Measurements from ENCODE around the gene NDST4.

The NDST4 gene

DNA sequence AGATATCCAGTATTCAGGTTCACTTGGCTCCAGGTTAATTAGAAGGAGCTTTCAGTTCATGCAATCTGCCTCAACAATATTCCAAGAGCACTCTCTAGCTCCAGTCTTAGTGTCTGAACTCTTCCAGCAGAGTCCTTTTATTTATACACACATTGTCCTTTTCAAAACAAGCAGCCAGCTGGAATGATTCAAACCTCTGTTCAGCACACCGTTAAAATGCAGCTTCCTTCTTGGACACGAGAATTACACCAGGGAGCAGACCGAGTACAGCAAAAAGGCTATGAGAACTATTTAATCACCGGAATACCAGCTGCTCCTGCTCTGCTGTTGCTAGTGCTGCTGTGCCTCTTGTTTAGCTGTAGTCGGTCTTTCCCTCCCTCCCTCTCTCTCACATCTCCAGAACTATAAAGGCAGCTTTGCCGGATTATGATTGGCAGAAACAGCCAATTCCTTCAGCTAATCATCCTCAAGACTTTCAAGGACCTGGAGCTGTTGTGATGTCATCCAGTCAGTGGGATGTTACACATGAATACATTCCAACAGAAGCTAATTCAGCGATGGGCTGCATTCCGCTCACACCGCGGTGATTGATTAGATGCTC, at the start of gene NDST4:
NDST4 (minus strand) TSS at position 115 of the 601 bp plus-strand sequence. CDS start 36,584 bp downstream, outside the sequence.
- TF ChIP-seq ZBTB7A (IDR thresholded peaks at IDR 0.05; ENCODE audit: low read depth) (no peak), YY1 (IDR thresholded peaks at IDR 0.05; ENCODE audit: low read depth) (no peak)

DNA sequence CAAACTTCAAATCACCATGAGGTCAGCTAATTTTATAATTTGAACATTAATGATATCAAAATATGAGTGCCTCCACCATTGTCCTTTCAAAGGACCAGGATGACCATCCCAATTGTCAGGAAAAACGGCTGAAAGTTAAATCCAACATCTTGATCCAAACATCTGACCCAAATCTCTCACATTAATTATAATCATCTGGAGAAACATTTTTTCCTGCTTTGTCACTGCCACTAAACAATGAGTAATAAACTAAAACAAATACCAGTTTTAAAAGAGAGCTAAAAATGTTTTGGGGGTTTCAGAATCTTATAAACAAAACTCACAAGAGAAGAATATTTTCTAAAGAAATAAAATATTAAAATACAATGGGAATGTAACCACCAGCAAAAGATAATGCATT, 45.7 kb upstream of the NDST4 start:
- TF ChIP-seq CEBPB (IDR thresholded peaks at IDR 0.05) (no peak), CREB1 (IDR thresholded peaks at IDR 0.05; ENCODE audit: low read depth) (no peak), TEAD4 (IDR thresholded peaks at IDR 0.05) (no peak), YY1 (IDR thresholded peaks at IDR 0.05; ENCODE audit: low read depth) (no peak), TAF1 (IDR thresholded peaks at IDR 0.05; ENCODE audit: low read depth) (no peak), RAD21 (IDR thresholded peaks at IDR 0.05; ENCODE audit: low read depth) (no peak), ZBTB7A (IDR thresholded peaks at IDR 0.05; ENCODE audit: low read depth) (no peak), NFIC (IDR thresholded peaks at IDR 0.05) (no peak), FOXM1 (IDR thresholded peaks at IDR 0.05; ENCODE audit: borderline replicate concordance, low read depth) (no peak), TCF12 (IDR thresholded peaks at IDR 0.05; ENCODE audit: low read depth) (no peak), EP300 (IDR thresholded peaks at IDR 0.05; ENCODE audit: borderline replicate concordance) (no peak), EGR1 (IDR thresholded peaks at IDR 0.05) (no peak)
- TF ChIP-seq, protein P1, sequence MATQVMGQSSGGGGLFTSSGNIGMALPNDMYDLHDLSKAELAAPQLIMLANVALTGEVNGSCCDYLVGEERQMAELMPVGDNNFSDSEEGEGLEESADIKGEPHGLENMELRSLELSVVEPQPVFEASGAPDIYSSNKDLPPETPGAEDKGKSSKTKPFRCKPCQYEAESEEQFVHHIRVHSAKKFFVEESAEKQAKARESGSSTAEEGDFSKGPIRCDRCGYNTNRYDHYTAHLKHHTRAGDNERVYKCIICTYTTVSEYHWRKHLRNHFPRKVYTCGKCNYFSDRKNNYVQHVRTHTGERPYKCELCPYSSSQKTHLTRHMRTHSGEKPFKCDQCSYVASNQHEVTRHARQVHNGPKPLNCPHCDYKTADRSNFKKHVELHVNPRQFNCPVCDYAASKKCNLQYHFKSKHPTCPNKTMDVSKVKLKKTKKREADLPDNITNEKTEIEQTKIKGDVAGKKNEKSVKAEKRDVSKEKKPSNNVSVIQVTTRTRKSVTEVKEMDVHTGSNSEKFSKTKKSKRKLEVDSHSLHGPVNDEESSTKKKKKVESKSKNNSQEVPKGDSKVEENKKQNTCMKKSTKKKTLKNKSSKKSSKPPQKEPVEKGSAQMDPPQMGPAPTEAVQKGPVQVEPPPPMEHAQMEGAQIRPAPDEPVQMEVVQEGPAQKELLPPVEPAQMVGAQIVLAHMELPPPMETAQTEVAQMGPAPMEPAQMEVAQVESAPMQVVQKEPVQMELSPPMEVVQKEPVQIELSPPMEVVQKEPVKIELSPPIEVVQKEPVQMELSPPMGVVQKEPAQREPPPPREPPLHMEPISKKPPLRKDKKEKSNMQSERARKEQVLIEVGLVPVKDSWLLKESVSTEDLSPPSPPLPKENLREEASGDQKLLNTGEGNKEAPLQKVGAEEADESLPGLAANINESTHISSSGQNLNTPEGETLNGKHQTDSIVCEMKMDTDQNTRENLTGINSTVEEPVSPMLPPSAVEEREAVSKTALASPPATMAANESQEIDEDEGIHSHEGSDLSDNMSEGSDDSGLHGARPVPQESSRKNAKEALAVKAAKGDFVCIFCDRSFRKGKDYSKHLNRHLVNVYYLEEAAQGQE (IDR thresholded peaks at IDR 0.05; ENCODE audit: low read depth), result no peak
- TF ChIP-seq, protein P2, sequence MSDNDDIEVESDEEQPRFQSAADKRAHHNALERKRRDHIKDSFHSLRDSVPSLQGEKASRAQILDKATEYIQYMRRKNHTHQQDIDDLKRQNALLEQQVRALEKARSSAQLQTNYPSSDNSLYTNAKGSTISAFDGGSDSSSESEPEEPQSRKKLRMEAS (IDR thresholded peaks at IDR 0.05), result no peak
- TF ChIP-seq, protein P3, sequence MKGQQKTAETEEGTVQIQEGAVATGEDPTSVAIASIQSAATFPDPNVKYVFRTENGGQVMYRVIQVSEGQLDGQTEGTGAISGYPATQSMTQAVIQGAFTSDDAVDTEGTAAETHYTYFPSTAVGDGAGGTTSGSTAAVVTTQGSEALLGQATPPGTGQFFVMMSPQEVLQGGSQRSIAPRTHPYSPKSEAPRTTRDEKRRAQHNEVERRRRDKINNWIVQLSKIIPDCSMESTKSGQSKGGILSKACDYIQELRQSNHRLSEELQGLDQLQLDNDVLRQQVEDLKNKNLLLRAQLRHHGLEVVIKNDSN (IDR thresholded peaks at IDR 0.05), result no peak

DNA sequence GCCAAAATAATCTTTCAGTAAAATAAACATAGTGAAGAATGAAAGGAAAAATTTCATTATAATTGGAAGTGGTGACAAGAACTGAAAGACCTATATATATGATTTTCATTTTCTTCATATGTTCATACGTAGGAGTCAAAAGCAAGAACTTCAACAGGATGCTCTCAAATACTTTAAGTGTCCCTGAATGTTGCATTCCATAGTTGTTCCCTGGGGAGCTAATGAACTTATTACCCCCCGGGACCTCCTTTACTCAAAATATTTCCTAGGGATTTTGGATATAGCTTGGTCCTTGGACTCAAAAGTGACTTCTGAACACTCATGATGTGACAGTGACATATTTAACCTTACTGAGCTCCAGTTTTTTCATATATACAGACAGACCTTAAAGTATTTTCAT, 44.9 kb upstream of the NDST4 start:
- no peak for TF ChIP-seq EGR1 (IDR thresholded peaks at IDR 0.05)

DNA sequence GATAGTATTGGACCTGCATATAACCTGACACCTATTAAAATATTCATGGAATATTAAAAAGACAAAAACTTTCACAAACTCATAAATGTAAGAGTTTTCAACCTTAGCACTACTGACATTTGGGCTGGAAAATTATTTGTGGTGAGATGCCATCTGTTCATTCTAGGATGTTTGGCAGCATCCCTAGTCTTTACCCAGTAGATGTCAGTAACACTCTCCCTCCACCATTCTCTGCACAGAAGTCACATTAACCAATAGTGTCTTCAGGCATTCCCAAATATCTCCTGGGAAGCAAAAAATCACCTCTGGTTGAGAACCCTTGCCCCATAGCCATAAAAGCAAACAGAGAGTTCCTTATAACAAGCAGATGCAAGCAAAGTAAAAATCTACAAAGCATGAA, 41.4 kb upstream of the NDST4 start:
- 0 out of 2 replicates have a peak, but pooled peaks have one; percentile 12 for TF ChIP-seq RAD21 (IDR thresholded peaks at IDR 0.05; ENCODE audit: low read depth)
- TF ChIP-seq ZBTB7A (IDR thresholded peaks at IDR 0.05; ENCODE audit: low read depth), result no peak
- TF ChIP-seq FOXM1 (IDR thresholded peaks at IDR 0.05; ENCODE audit: borderline replicate concordance, low read depth), result no peak
- no peak for TF ChIP-seq YY1 (IDR thresholded peaks at IDR 0.05; ENCODE audit: low read depth)
- TF ChIP-seq, protein P2 (IDR thresholded peaks at IDR 0.05), result no peak

DNA sequence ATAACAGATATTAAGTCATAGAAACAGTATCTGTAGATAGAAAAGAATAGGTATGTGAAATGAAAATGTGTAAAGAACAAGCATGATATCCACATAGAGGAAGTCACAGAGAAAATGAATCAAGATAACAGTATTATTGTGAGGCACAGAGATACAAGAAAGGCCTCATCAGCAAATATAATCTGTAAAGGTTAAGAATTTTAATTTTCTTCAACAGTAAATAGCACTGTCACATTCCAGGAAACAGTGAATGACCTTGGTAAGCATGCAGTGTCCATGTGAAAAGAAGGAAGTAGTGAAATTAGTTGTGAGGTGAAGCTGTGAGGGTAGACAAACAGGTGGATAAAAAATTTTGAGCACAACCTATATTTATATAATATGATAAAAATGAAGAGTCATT, 39.5 kb upstream of the NDST4 start:
- TF ChIP-seq TEAD4 (IDR thresholded peaks at IDR 0.05) (no peak), CEBPB (IDR thresholded peaks at IDR 0.05) (no peak), YY1 (IDR thresholded peaks at IDR 0.05; ENCODE audit: low read depth) (no peak), EGR1 (IDR thresholded peaks at IDR 0.05) (no peak), CREB1 (IDR thresholded peaks at IDR 0.05; ENCODE audit: low read depth) (no peak), TCF12 (IDR thresholded peaks at IDR 0.05; ENCODE audit: low read depth) (no peak), NFIC (IDR thresholded peaks at IDR 0.05) (no peak), FOXM1 (IDR thresholded peaks at IDR 0.05; ENCODE audit: borderline replicate concordance, low read depth) (no peak), EP300 (IDR thresholded peaks at IDR 0.05; ENCODE audit: borderline replicate concordance) (no peak), RAD21 (IDR thresholded peaks at IDR 0.05; ENCODE audit: low read depth) (no peak), TAF1 (IDR thresholded peaks at IDR 0.05; ENCODE audit: low read depth) (no peak), ZBTB7A (IDR thresholded peaks at IDR 0.05; ENCODE audit: low read depth) (no peak)
- TF ChIP-seq, protein P3 (IDR thresholded peaks at IDR 0.05), result no peak
- TF ChIP-seq, protein P1 (IDR thresholded peaks at IDR 0.05; ENCODE audit: low read depth), result no peak
- TF ChIP-seq, protein P2 (IDR thresholded peaks at IDR 0.05), result no peak

DNA sequence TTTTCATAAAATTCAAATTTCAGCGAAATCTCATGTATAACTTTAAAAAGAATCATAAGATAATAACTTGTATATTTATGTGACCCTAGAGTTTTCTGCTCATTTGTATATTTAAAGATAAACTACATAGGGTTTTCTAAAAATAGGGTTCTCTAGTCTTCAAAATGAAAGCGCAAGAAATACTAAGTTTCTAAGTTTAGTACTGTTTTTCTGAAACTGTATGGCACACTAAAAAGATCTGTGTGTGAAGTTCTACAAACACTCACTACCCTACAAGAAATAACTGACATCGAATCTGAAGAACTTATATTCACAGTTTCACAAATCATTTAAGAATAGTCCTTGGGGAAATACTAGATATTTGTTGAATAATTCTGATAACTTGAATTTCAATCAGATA, 38.7 kb upstream of the NDST4 start:
- TF ChIP-seq, protein P2 (IDR thresholded peaks at IDR 0.05), result no peak
- TF ChIP-seq RAD21 (IDR thresholded peaks at IDR 0.05; ENCODE audit: low read depth), result no peak
- TF ChIP-seq YY1 (IDR thresholded peaks at IDR 0.05; ENCODE audit: low read depth), result no peak
- TF ChIP-seq NFIC (IDR thresholded peaks at IDR 0.05), result no peak
- TF ChIP-seq TCF12 (IDR thresholded peaks at IDR 0.05; ENCODE audit: low read depth), result no peak
- TF ChIP-seq CREB1 (IDR thresholded peaks at IDR 0.05; ENCODE audit: low read depth), result no peak
- TF ChIP-seq CEBPB (IDR thresholded peaks at IDR 0.05), result no peak
- no peak for TF ChIP-seq ZBTB7A (IDR thresholded peaks at IDR 0.05; ENCODE audit: low read depth)
- TF ChIP-seq EGR1 (IDR thresholded peaks at IDR 0.05), result no peak
- TF ChIP-seq EP300 (IDR thresholded peaks at IDR 0.05; ENCODE audit: borderline replicate concordance), result no peak
- TF ChIP-seq, protein P1 (IDR thresholded peaks at IDR 0.05; ENCODE audit: low read depth), result no peak
- no peak for TF ChIP-seq TAF1 (IDR thresholded peaks at IDR 0.05; ENCODE audit: low read depth)
- TF ChIP-seq, protein P3 (IDR thresholded peaks at IDR 0.05), result no peak
- TF ChIP-seq FOXM1 (IDR thresholded peaks at IDR 0.05; ENCODE audit: borderline replicate concordance, low read depth), result no peak

All from Ishikawa (cell line).